PC-3 (cell line): ENCODE data around the gene ERBB2. TPM values are rescaled to one million over a fixed set of nuclear protein-coding genes. Genes with fewer than 3 reads are reported as not detected.

Source experiments
- ATAC-seq: fragments of 200-7000 bp; cut with Tn5 transposase; 2 replicates; pipeline ENCODE4 v1.9.1; 2020; ENCODE audit warnings: mild to moderate bottlenecking, moderate library complexity
- BruUV-seq: library from RNA; stranded (reverse); fragments of 400-500 nt; replicated peaks from 2 replicates; lab custom pipeline; 2021; lab: Mats Ljungman, UMichigan
- CTCF ChIA-PET: fragments of 300-600 bp; sonication (Branson Sonifier 250); formaldehyde crosslinking; loops from one replicate; lab custom pipeline; 2022; ENCODE audit warnings: antibody characterized with exemption; lab: Charles Lee
- POLR2A ChIA-PET: fragments of 300-600 bp; sonication (Branson Sonifier 250); formaldehyde crosslinking; loops from one replicate; lab custom pipeline; 2022; ENCODE audit warnings: antibody characterized with exemption; ENCODE audit not compliant: unreplicated experiment; lab: Charles Lee
- DNase-seq: peaks from one replicate; pipeline ENCODE4 v3.0.0-alpha.2; 2015
- H2AFZ ChIP-seq: fragments of 300-600 bp; sonication (generic); 2 replicates; pipeline ENCODE4 v1.6.0; 2016; ENCODE audit warnings: antibody characterized with exemption, low read length
- H3F3A ChIP-seq: fragments of 300-600 bp; sonication (generic); one replicate; pipeline ENCODE4 v1.6.0; 2017; ENCODE audit warnings: antibody characterized with exemption, low read length, control low read depth, mild to moderate bottlenecking; ENCODE audit not compliant: unreplicated experiment
- H3K27ac ChIP-seq: fragments of 300-600 bp; sonication (generic); 2 replicates; pipeline ENCODE4 v1.5.1; 2016; ENCODE audit warnings: mild to moderate bottlenecking, low read length
- H3K27me3 ChIP-seq: fragments of 300-600 bp; sonication (generic); 2 replicates; pipeline ENCODE4 v1.6.1; 2016; ENCODE audit warnings: low read length, mixed read lengths
- H3K36me3 ChIP-seq: fragments of 300-600 bp; sonication (generic); 2 replicates; pipeline ENCODE4 v1.6.1; 2016; ENCODE audit warnings: low read depth, mixed run types, low read length, mixed read lengths
- H3K4me1 ChIP-seq: fragments of 300-600 bp; sonication (generic); 2 replicates; pipeline ENCODE4 v1.5.1; 2016; ENCODE audit warnings: low read length; ENCODE audit not compliant: insufficient read depth
- H3K4me2 ChIP-seq: fragments of 300-600 bp; sonication (generic); 2 replicates; pipeline ENCODE4 v1.6.0; 2016; ENCODE audit warnings: low read length
- H3K4me3 ChIP-seq: fragments of 300-600 bp; sonication (generic); 2 replicates; pipeline ENCODE4 v1.5.1; 2016; ENCODE audit warnings: mild to moderate bottlenecking, low read length, mixed read lengths
- H3K79me2 ChIP-seq: fragments of 300-600 bp; sonication (generic); 2 replicates; pipeline ENCODE4 v1.6.1; 2017; ENCODE audit warnings: low read length, mixed read lengths
- H3K9ac ChIP-seq: fragments of 300-600 bp; sonication (generic); 2 replicates; pipeline ENCODE4 v1.6.0; 2016; ENCODE audit warnings: mild to moderate bottlenecking, low read length
- H3K9me2 ChIP-seq: fragments of 300-600 bp; sonication (generic); replicated peaks from 2 replicates; pipeline ENCODE4 v1.6.1; 2016; ENCODE audit warnings: mixed run types, low read length, mixed read lengths
- H3K9me3 ChIP-seq: fragments of 300-600 bp; sonication (generic); 2 replicates; pipeline ENCODE4 v1.6.1; 2016; ENCODE audit warnings: low read length, mixed read lengths
- H4K20me1 ChIP-seq: fragments of 300-600 bp; sonication (generic); 2 replicates; pipeline ENCODE4 v1.6.1; 2016; ENCODE audit warnings: low read length, mixed read lengths
- CTCF ChIP-seq: fragments of 300-600 bp; sonication (generic); conservative IDR thresholded peaks from 2 replicates; pipeline ENCODE4 v1.5.1; 2017; ENCODE audit warnings: antibody characterized with exemption, low read depth, mild to moderate bottlenecking, low read length
- EZH2 ChIP-seq: fragments of 300-600 bp; sonication (generic); IDR thresholded peaks from one replicate; pipeline ENCODE4 v1.6.1; 2017; ENCODE audit warnings: antibody characterized with exemption, mild to moderate bottlenecking, low read length; ENCODE audit not compliant: unreplicated experiment
- EZH2phosphoT487 ChIP-seq: fragments of 300-600 bp; sonication (generic); IDR thresholded peaks from 2 replicates; pipeline ENCODE4 v1.6.1; 2018; ENCODE audit warnings: mild to moderate bottlenecking, antibody characterized with exemption, low read length, borderline replicate concordance
- intact Hi-C: fragments of 100-400 bp; cut with micrococcal nuclease; formaldehyde crosslinking; loops from 2 replicates; pipeline ENCODE4 v1.9.0; 2023
- total RNA-seq: library from RNA; depleted of rRNA; stranded (reverse); fragments of >200 nt; gene quantifications from 2 replicates; pipeline ENCODE4 v1.2.3, GENCODE V29; 2014

The ERBB2 gene
- total RNA-seq, 1 experiment from 2014 or later, result 36.2 TPM

GRCh38 chr17:39739885-39740356, 40.1 kb downstream of the ERBB2 start:
- H3K9ac ChIP-seq, result peak overlapping the region; percentile 83
- ATAC-seq (peak; percentile 18), DNase-seq (peak; percentile 28)
- H3K4me2 ChIP-seq, result peak overlapping the region; percentile 96
- ChIA-PET POLR2A (no interaction called here), CTCF (interaction anchor here (0.6 to 0.9 kb wide), 2 partner anchors 10 to 220 kb away, joined by 4 to 7 read pairs; no protein-coding TSS in a partner anchor)
- no peaks in the 10 kb centered on the region for H3K9me2 ChIP-seq
- no peaks in the 10 kb centered on the region for H3K9me3 ChIP-seq
- H3K36me3 ChIP-seq, result no peaks in the 10 kb centered on the region; the same call in 1 of the 2 replicates
- intact Hi-C loops, result no loop called here
- peak overlapping the region; percentile 64 for H2AFZ ChIP-seq
- peaks cover 16% of the 10 kb centered on the region; the same call in 1 of the 2 replicates for H3K79me2 ChIP-seq
- peaks cover 5% of the 10 kb centered on the region; the same call in 1 of the 2 replicates for H4K20me1 ChIP-seq
- H3K27me3 ChIP-seq, result no peaks in the 10 kb centered on the region
- TF ChIP-seq EZH2phosphoT487 (no peak), CTCF (no peak), EZH2 (no peak)
- TSS peak; percentile 78 for BruUV-seq
- H3K27ac ChIP-seq, result peak overlapping the region; percentile 89
- H3K4me3 ChIP-seq, result peak overlapping the region; percentile 88
- peaks cover 35% of the 10 kb centered on the region for H3K4me1 ChIP-seq
- H3F3A ChIP-seq, result no peaks in the 10 kb centered on the region

GRCh38 chr17:39740357-39741111, 40.7 kb downstream of the ERBB2 start:
- Histone ChIP-seq H3K4me1 (peaks cover 34% of the 10 kb centered on the region), H3K4me3 (peak overlapping the region; percentile 88), H2AFZ (no peak overlapping the region), H3K27me3 (no peaks in the 10 kb centered on the region), H3K9me3 (no peaks in the 10 kb centered on the region), H3K9me2 (no peaks in the 10 kb centered on the region), H3K9ac (peak overlapping the region; percentile 83), H3F3A (no peaks in the 10 kb centered on the region), H3K4me2 (peak overlapping the region; percentile 96), H3K79me2 (peaks cover 16% of the 10 kb centered on the region; the same call in 1 of the 2 replicates), H3K36me3 (no peaks in the 10 kb centered on the region; the same call in 1 of the 2 replicates), H4K20me1 (peaks cover 5% of the 10 kb centered on the region; the same call in 1 of the 2 replicates), H3K27ac (peak overlapping the region; percentile 89)
- no TSS peak for BruUV-seq
- ChIA-PET CTCF (no interaction called here), POLR2A (no interaction called here)
- intact Hi-C loops, result no loop called here
- TF ChIP-seq EZH2phosphoT487, result no peak
- no peak for TF ChIP-seq CTCF
- no peak for TF ChIP-seq EZH2
- ATAC-seq (peak; percentile 46), DNase-seq (peak; percentile 82)
